Measurements from ENCODE around the gene BICRA. TPM values are rescaled to one million over a fixed set of nuclear protein-coding genes. Genes with fewer than 3 reads are reported as not detected.

The BICRA gene
- total RNA-seq, 1 experiment from 2014 or later: 29.3 TPM

DNA sequence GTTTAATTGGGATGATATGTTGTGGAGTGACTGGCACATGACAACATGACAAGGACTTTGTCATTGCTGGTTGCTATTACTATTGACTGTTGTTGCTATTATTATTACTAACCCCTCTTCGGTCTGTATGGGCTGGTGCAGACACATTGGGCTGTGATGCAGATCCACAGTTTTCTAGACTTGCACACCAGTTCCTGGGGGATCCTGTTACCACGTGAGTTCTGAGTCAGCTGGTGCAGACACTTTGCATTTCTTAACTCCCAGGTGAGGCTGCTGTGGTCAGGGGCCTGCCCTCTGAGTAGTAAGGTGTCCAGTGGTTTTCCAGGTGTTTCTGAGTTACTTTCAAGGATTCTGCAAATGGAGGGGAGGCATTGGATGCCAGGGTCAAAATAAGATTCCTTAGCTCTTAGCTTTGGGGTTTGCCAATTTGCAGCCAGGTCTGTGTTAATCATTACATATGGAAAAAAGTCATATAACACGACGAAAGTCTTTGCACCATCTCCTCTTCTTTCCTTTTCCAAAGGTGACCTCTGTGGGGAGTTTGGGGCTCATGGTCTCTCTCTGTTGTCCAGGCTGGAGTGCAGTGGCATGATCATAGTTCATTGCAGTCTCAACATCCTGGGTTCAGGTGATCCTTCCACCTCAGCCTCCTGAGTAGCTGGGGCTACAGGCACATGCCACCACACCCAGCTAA, 19.3 kb downstream of the BICRA start:
- no CpG with 5 or more reads among the region's 4 CpGs for WGBS (ENCODE audit: extremely low coverage, insufficient read length, low lambda C conversion rate)
- TF ChIP-seq, protein P1, sequence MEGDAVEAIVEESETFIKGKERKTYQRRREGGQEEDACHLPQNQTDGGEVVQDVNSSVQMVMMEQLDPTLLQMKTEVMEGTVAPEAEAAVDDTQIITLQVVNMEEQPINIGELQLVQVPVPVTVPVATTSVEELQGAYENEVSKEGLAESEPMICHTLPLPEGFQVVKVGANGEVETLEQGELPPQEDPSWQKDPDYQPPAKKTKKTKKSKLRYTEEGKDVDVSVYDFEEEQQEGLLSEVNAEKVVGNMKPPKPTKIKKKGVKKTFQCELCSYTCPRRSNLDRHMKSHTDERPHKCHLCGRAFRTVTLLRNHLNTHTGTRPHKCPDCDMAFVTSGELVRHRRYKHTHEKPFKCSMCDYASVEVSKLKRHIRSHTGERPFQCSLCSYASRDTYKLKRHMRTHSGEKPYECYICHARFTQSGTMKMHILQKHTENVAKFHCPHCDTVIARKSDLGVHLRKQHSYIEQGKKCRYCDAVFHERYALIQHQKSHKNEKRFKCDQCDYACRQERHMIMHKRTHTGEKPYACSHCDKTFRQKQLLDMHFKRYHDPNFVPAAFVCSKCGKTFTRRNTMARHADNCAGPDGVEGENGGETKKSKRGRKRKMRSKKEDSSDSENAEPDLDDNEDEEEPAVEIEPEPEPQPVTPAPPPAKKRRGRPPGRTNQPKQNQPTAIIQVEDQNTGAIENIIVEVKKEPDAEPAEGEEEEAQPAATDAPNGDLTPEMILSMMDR (conservative IDR thresholded peaks at IDR 0.05): no peak
- Histone ChIP-seq H3K23ac (ENCODE audit: insufficient read length, low read depth, low read length) (no peak overlapping the region), H2BK12ac (ENCODE audit: insufficient read length, low read depth, low read length) (no peak overlapping the region), H3K23me2 (ENCODE audit: insufficient read length, low read depth, low read length, poor library complexity, severe bottlenecking) (no peaks in the 10 kb centered on the region), H2AK5ac (ENCODE audit: insufficient read length, low read length) (no peak overlapping the region), H2BK20ac (ENCODE audit: low read depth, low read length, poor library complexity, severe bottlenecking) (no peak overlapping the region), H3K9me3 (ENCODE audit: control insufficient read depth, low read depth, low read length) (no peaks in the 10 kb centered on the region), H4K20me1 (ENCODE audit: control insufficient read depth, insufficient read depth, insufficient read length) (no peaks in the 10 kb centered on the region), H4K91ac (ENCODE audit: insufficient read length, low read depth, low read length) (no peak overlapping the region), H3K4me1 (ENCODE audit: insufficient read depth, low read length) (peaks cover 2% of the 10 kb centered on the region; the same call in 1 of the 2 replicates), H3K18ac (ENCODE audit: insufficient read length, low read depth, low read length) (no peak overlapping the region), H4K5ac (ENCODE audit: insufficient read length, low read depth, low read length) (no peak overlapping the region), H3K4me2 (ENCODE audit: insufficient read depth, insufficient read length, low read length) (no peak overlapping the region), H2BK120ac (ENCODE audit: low read depth, low read length, poor library complexity, severe bottlenecking) (no peak overlapping the region), H3K56ac (ENCODE audit: insufficient read length, low read depth, low read length) (no peak overlapping the region), H3K27ac (ENCODE audit: insufficient read length, low read depth, low read length) (no peak overlapping the region), H3K79me2 (ENCODE audit: insufficient read depth, low read length) (peaks cover 28% of the 10 kb centered on the region; the same call in 1 of the 2 replicates), H3K4ac (ENCODE audit: low read depth, low read length) (no peak overlapping the region), H4K8ac (replicated peaks; ENCODE audit: insufficient read length, low read depth, low read length) (no peak overlapping the region), H2AFZ (ENCODE audit: low read length) (no peak overlapping the region), H3K9ac (ENCODE audit: extremely low read depth, insufficient read length, low read length) (peak overlapping the region; percentile 22), H3T11ph (ENCODE audit: low read length) (no peak overlapping the region), H2BK5ac (ENCODE audit: insufficient read length, low read length) (no peak overlapping the region), H3K14ac (ENCODE audit: insufficient read depth, low read length) (no peak overlapping the region), H3K27me3 (ENCODE audit: insufficient read depth, low read length) (no peaks in the 10 kb centered on the region), H2BK15ac (ENCODE audit: low read depth, low read length) (no peak overlapping the region), H3K79me1 (ENCODE audit: insufficient read depth, low read depth, low read length, poor library complexity, severe bottlenecking) (peaks cover 27% of the 10 kb centered on the region)
- Mint-ChIP-seq H3K27me3 (ENCODE audit: low read depth) (no peaks in the 10 kb centered on the region), H3K36me3 (ENCODE audit: insufficient read depth in 1 of 3, low read depth in 3 of 3) (peaks cover 4 to 29% (median 28%) of the 10 kb centered on the region in 3 experiments), H3K4me3 (no peak overlapping the region), H3K9me3 (no peaks in the 10 kb centered on the region), H3K4me1 (peaks cover 44% of the 10 kb centered on the region in 2 experiments), H3K27ac (peak overlapping the region; percentile 28 to 59 (median 44); a peak in 4 of 7 replicates)
- DNase-seq: no peak

Measured in H9 (cell line).